NCI-H1105 treated with DMSO at 0.1 percent for 48 hours (cell line): ENCODE results near the gene PRSS50.

Experiments
- DNase-seq: peaks from one replicate; lab custom pipeline; 2025; lab: John Stamatoyannopoulos, UW

Gene PRSS50

DNA sequence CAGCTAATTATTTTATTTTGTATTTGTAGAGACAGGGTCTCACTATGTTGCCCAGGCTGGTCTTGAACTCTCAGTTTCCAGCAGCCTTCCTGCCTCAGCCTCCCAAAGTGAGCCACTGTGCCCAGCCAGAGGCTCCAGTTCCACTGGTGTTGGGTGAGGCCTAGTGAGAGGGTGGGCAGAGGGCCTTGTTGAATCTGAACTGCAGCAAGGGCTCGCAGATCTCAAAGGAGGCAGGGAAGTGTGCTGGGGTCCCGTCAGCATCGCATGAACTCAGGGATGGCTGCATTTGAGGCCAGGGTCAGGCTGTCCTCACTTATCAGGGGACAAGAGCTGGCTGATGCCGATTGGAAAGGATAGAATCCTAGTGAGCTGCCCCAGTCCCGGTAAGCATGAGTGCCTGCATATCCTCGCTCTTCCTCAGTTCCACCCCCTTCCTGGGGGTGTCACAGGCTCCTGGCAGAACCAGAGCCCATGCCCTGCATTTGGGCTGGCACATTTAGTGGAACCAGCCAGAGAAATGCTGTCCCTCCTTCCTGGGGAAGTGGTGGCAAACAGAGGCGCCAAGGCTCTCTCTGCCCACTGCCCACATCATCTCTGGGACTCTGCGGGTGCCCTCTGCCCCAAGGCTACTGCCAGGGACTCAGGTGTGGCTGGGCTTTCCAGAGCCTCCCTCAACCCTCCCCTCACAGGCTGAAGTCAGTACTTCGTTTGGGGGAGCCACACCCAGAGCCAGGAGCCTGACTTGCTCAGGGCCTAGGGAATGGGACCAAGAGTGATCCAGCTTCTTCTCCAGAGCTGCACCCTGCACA is 48.3 kb downstream of the PRSS50 start:
- DNase-seq: no peak

DNA sequence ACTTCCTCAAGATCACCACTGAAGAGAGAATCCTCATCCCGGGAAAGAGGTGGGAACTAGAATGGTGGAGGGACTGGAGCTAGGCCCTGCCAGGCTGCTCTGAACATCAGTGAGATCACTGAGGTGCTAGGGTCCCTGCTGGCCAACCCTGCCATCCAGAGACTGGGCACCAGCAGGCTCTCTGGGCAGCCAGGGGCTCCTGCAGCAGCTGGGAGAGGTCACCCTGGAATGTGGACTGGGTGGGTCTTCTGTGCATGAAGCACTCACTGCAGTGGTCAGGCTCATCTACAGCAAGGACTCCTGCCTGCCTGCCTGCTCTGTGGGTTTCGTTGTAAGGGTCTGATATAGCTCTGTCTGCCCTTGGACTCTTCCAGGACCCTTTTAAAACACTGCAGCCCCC is 49.1 kb downstream of the PRSS50 start:
- no peak for DNase-seq

DNA sequence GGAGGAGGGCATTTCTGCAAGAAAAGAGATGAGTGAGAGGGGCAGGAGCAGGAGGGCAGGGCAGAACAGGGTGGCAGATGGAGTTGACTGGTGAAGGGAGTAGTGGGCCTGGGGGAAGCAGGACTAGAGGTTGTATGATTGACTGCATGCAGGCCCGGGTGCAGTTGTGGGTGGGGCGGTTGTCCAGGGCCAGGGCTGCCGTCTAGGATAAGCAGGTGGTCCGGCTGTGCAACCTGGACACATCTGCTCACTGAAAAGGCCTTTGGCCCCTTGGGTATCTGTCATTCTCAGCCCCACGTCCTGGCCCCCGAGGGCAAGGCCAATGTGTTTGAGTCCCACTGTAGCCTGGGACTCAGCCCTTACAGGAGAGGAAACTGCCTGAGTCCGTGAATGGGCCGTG is 49.6 kb downstream of the PRSS50 start:
- no peak for DNase-seq

DNA sequence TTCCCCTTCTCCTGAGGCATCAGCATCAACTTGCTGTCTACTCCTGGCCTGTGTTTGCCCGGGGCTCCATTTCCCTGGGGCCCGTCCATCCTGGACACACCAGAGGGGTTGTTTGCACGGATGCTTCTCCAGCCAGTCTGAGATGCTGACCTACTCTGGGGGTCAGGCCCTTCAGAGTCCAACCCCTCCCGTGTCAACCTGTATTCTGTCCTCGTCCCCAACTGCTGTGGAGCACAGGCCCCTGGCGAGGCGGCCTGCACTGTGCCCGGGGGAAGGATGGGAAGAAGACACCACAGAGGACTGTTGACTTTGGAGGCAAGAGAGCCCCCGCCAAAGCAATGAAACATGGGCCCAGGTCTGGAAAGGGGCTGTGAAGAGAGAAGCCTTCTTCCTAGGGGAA is 50.0 kb downstream of the PRSS50 start:
- no peak for DNase-seq

DNA sequence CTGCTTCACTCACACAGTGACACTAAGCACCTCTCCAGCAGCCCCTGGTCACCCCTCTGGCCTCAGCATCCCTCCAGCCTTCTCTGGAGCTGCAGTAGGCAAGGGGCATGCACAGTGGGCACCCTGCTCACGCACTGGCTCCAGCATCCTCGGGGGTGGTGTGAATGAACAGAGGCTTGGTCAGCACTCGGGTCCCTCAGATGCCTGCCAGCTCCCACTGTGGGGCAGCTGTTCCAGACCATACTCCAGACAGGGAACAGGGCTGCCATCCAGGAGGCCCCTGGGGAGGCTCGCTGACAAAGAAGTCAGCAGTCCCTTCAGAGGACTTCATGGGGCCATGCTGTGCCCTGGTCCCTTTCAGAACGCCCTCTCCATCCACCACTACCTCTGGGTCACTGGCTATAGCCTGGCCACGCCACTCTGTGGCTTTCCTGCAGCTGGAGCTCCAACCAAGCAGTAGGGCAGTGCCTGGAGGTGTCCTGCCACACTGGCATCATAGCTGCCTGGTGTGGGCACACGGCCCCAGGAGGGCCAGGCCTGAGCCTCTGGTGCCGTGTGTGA is 50.5 kb downstream of the PRSS50 start:
- DNase-seq: no peak

DNA sequence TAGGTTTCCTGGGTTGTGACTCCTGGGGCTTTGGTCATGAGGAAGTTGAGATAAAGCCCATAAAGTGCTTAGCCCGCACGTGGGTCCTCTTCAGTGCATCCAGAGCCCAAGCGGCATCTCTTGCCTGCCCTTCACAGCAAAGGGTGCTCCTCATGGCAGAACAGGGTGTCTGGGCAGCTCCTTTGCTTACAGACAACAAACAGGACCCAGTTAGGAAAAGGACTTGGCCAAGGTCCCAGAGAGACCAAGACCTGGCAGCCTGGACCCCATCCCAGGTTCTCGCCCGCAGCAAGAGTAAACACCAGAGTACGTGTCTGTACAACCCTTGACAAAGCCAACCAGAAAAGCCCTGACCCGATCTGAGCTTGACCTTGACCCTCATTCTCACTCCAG is 51.2 kb downstream of the PRSS50 start:
- DNase-seq: no peak

DNA sequence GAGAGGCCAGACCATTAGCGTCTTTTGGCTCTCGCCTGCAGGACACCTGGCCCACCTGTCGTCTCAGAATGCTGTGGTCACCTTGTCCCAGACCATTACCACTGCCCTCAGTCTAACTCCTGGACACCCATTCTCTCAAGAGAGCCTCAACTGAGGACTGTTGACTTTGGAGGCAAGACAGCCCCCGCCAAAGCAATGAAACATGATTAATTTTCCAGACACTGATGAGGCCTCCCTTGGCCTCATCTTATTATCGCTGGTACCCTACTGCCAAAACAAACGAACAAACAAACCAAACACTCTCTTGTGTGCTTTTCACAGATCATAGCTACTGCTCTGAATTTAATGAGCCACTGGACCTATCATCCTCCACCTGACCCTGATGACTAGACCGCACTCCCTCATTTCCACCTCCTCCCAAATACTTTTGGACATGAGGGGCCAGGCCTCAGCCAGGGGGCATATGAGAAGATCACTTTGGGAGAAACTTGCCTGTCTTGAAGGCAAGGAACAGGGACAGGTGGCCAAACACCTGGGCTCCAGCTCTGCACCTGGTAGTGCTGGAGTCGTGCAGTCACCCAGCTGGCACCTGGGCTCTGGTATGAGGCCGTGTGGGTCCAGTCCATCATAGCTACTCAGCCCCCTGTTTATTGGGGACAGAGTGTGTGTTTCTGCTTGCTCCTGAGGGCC is 51.8 kb downstream of the PRSS50 start:
- no peak for DNase-seq

DNA sequence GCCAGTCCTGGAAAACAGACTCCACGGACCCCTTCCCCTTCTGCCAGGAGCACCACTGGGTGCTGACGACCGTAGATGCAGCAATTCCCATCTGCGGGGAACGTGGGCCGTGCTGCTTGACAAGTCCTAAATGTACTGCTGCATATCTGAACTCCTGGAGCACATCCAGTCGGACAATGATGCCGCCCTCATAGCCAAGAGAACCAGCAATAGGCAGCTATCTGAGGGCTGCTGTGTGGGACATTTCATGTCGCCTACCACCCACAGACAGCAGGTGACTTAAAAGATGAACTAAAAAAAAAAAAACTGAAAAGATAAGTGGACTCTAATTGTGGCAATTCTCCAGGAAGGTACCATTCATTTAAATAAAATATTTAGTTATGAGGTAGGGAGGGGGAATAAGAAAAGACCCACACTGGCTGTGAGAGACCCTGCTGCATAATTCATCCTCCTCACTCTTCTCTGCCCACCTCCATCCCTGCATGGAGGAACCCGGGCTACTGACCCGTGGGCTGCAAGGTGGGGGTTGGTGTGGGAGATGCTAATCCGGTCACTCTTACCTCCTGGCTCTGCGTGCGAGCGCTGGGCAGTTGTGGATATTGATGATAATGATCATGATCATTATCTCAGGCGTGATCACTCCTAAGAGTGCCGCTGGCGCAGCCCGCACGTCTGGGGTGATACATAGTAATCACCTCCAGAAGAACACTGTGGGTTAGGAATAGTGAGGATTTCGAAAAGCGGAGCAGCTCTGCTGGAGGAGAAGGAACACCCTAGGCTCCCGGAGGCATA is 52.5 kb downstream of the PRSS50 start:
- DNase-seq: no peak

DNA sequence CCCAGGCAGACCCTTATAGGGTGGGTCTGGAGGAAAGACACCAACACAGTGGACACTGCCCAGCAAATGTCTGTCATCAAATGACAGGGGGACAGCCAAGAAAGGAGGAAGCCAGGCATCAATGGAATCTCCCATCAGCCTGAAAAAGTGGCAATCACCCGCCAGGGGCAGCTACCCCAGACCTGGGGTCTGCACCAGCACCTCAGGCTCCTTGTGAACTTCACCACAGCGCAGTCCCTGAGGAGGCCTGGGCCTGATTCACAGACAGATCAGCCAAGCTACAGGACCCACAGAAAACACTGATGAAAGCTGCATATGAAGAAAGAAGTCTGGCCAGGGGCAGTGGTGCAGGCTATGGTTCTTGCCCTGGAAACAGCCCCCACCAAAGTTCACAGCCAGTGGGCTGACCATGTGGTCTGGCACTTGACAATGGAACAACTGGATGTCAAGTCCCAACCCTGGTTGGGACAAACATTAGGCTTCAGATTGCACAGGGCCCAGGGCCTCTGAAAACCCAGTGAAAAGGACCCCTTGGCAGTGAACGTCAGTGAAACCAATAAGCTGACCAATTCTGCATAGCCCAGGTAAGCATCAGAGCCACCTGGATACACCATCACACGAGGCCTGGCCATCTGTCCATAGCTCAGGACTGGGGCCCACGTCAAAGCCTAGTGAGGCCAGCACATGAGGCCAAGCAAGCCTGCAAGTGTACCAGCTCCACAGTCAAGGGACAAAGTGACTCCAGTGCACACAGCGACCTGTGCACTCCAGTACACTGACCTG is 53.3 kb downstream of the PRSS50 start:
- DNase-seq: no peak

DNA sequence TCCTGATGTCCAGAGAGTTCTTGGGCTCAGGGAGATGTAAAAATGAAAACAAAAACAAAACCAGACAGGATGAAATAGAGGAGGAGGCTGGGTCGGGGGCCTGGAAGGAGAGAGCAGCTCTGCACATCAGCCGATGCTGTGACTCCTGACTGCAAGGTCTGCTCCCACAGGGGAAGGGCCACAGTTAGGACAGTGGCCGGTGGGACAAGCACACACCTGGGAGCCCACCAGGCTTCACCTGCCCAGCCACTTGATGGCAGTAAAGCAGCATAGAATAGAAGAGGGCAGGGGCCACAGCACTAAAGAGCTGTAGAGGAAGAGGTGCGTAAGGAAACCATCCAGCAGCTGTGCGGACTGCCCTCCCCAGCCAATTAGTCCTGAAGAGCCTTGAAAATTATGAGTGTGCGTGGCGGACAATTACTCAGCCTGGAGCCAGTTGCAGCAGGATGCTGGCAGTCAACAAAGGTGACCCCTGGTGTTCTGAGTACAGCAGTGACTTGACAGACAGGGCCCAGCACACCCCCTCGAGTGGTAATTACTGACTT is 54.0 kb downstream of the PRSS50 start:
- DNase-seq: peak; percentile 69

DNA sequence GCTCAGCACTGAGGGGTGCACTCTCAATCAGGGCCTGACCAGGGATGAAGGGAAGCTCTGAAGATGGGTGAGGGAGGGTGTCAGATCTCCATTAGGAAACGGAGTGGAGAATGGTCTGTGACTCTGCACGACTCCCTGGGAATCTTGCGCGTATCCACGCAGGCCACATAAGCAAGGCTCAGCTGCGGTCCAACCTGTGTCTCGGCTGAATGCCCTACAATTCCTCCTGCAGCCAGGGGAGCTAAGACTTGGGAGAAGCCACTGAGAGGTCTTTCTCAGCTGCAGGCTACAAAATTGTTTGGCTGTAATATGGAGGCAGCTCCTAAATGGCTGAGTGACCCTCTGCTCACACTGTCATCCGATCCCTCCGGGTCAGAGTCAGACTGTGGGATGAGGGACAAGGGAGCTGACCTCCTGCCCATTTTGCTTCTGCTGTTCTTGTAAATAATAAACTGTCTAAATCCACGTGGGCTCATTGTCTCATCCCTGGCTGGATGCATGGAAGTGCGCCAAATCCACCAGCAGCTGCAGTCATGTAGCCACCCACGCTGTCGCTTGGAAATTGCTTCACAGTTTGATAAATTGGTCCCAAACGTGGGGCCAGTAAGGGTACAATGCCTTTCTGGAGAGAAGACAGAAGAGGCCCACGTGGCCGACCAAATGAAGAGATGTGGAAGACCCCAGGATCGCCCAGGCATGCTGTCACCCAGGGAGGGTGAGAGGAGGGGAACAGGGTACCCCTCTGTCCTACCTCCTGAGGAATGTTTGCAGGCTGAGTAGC is 54.7 kb downstream of the PRSS50 start:
- DNase-seq: peak; percentile 6
